ENCODE measurements around the gene QTRT2.

QTRT2 gene

GRCh38 chr3:114056130-114057010, at the start of gene QTRT2, which contains the start of gene CCDC191:
QTRT2 (plus strand) TSS chr3:114056737; CDS start chr3:114065258, 8,521 bp downstream.
CCDC191 (minus strand) TSS chr3:114056526; CDS start chr3:114056466, 60 bp downstream.
- Mint-ChIP-seq H3K27me3 (no peaks in the 10 kb centered on the region), H3K9me3 (no peaks in the 10 kb centered on the region), H3K4me1 (peaks cover 44% of the 10 kb centered on the region), H3K27ac (peak within 1 kb of the TSS; percentile 91 to 95), H3K4me3 (peak within 1 kb of the TSS; percentile 88 to 96)
- DNase-seq (peak; percentile 96 to 99), ATAC-seq (peak; percentile 98)

GRCh38 chr3:114011059-114011797, 45.3 kb upstream of the QTRT2 start:
- H3K9me3 Mint-ChIP-seq = no peaks in the 10 kb centered on the region

GRCh38 chr3:114014211-114014610, 42.3 kb upstream of the QTRT2 start:
- no peak for DNase-seq
- Mint-ChIP-seq H3K4me3 (no peak overlapping the region), H3K4me1 (no peaks in the 10 kb centered on the region), H3K27ac (no peak overlapping the region), H3K27me3 (no peaks in the 10 kb centered on the region), H3K9me3 (no peaks in the 10 kb centered on the region)
- no peak for ATAC-seq

More at GRCh38 chr3:114011059-114011797, 45.3 kb upstream of the QTRT2 start:
- ATAC-seq (no peak), DNase-seq (no peak)
- no peaks in the 10 kb centered on the region for H3K4me1 Mint-ChIP-seq
- H3K27me3 Mint-ChIP-seq = no peaks in the 10 kb centered on the region
- H3K27ac Mint-ChIP-seq = no peak overlapping the region
- H3K4me3 Mint-ChIP-seq = no peak overlapping the region

- Mint-ChIP-seq H3K4me3 (no peak overlapping the region), H3K27me3 (no peaks in the 10 kb centered on the region), H3K27ac (no peak overlapping the region), H3K9me3 (no peaks in the 10 kb centered on the region), H3K4me1 (peaks cover 5% of the 10 kb centered on the region)
- no peak for ATAC-seq
- DNase-seq = no peak
Observed at GRCh38 chr3:114019486-114019885, 37.1 kb upstream of the QTRT2 start.

- Mint-ChIP-seq H3K4me3 (peak overlapping the region in 1 of 2 donors; percentile 20), H3K4me1 (peaks cover 5% of the 10 kb centered on the region), H3K9me3 (no peaks in the 10 kb centered on the region), H3K27me3 (no peaks in the 10 kb centered on the region), H3K27ac (no peak overlapping the region)
- peak; percentile 61 for ATAC-seq
- no peak for DNase-seq
Observed at GRCh38 chr3:114020907-114021306, 35.6 kb upstream of the QTRT2 start.

GRCh38 chr3:114022145-114022802, 34.3 kb upstream of the QTRT2 start:
- no peak for ATAC-seq
- Mint-ChIP-seq H3K9me3 (no peaks in the 10 kb centered on the region), H3K4me1 (peaks cover 5% of the 10 kb centered on the region), H3K4me3 (no peak overlapping the region), H3K27ac (no peak overlapping the region), H3K27me3 (no peaks in the 10 kb centered on the region)
- DNase-seq = no peak

- peaks cover 2% of the 10 kb centered on the region for H3K4me1 Mint-ChIP-seq
- no peak overlapping the region for H3K27ac Mint-ChIP-seq
- ATAC-seq (no peak), DNase-seq (no peak)
- H3K27me3 Mint-ChIP-seq = no peaks in the 10 kb centered on the region
- H3K4me3 Mint-ChIP-seq = no peak overlapping the region
- no peaks in the 10 kb centered on the region for H3K9me3 Mint-ChIP-seq
Observed at GRCh38 chr3:114025451-114025850, 31.1 kb upstream of the QTRT2 start.

- ATAC-seq (no peak), DNase-seq (no peak)
- no peaks in the 10 kb centered on the region for H3K27me3 Mint-ChIP-seq
- H3K4me3 Mint-ChIP-seq = no peak overlapping the region
- H3K4me1 Mint-ChIP-seq = no peaks in the 10 kb centered on the region
- no peak overlapping the region for H3K27ac Mint-ChIP-seq
- no peaks in the 10 kb centered on the region for H3K9me3 Mint-ChIP-seq
Observed at GRCh38 chr3:114026331-114026730, 30.2 kb upstream of the QTRT2 start.

- H3K27me3 Mint-ChIP-seq = no peaks in the 10 kb centered on the region
- no peak for DNase-seq
- no peaks in the 10 kb centered on the region for H3K9me3 Mint-ChIP-seq
- no peak overlapping the region for H3K4me3 Mint-ChIP-seq
- no peak for ATAC-seq
- H3K27ac Mint-ChIP-seq = no peak overlapping the region
- H3K4me1 Mint-ChIP-seq = no peaks in the 10 kb centered on the region
Observed at GRCh38 chr3:114033721-114034120, 22.8 kb upstream of the QTRT2 start.

- H3K9me3 Mint-ChIP-seq = no peaks in the 10 kb centered on the region
- H3K4me3 Mint-ChIP-seq = no peak overlapping the region
- H3K27ac Mint-ChIP-seq = no peak overlapping the region
- no peaks in the 10 kb centered on the region for H3K27me3 Mint-ChIP-seq
- DNase-seq = no peak
- H3K4me1 Mint-ChIP-seq = no peaks in the 10 kb centered on the region
- ATAC-seq = no peak
Observed at GRCh38 chr3:114034211-114034610, 22.3 kb upstream of the QTRT2 start.

- Mint-ChIP-seq H3K27me3 (no peaks in the 10 kb centered on the region), H3K27ac (no peak overlapping the region), H3K4me3 (no peak overlapping the region), H3K9me3 (no peaks in the 10 kb centered on the region), H3K4me1 (no peaks in the 10 kb centered on the region)
- no peak for ATAC-seq
- no peak for DNase-seq
Observed at GRCh38 chr3:114034787-114035545, 21.6 kb upstream of the QTRT2 start.

- Mint-ChIP-seq H3K27ac (no peak overlapping the region), H3K4me3 (no peak overlapping the region), H3K27me3 (no peaks in the 10 kb centered on the region), H3K4me1 (no peaks in the 10 kb centered on the region), H3K9me3 (no peaks in the 10 kb centered on the region)
- DNase-seq (no peak), ATAC-seq (no peak)
Observed at GRCh38 chr3:114035896-114036295, 20.6 kb upstream of the QTRT2 start.

- Mint-ChIP-seq H3K9me3 (no peaks in the 10 kb centered on the region), H3K27ac (no peak overlapping the region), H3K4me1 (no peaks in the 10 kb centered on the region), H3K27me3 (peaks cover 7% of the 10 kb centered on the region), H3K4me3 (no peak overlapping the region)
- DNase-seq (no peak), ATAC-seq (no peak)
Observed at GRCh38 chr3:114043205-114043604, 13.3 kb upstream of the QTRT2 start.

- no peak for DNase-seq
Observed at GRCh38 chr3:114052216-114052615, 4.3 kb upstream of the QTRT2 start.

GRCh38 chr3:114057011-114057347, 442 bp downstream of the QTRT2 start:
- ATAC-seq (peak; percentile 19), DNase-seq (no peak)
- H3K4me3 Mint-ChIP-seq = peak overlapping the region; percentile 88 to 96
- H3K9me3 Mint-ChIP-seq = no peaks in the 10 kb centered on the region
- peak overlapping the region; percentile 91 to 95 for H3K27ac Mint-ChIP-seq
- no peaks in the 10 kb centered on the region for H3K27me3 Mint-ChIP-seq
- peaks cover 50% of the 10 kb centered on the region for H3K4me1 Mint-ChIP-seq

More at GRCh38 chr3:114052216-114052615, 4.3 kb upstream of the QTRT2 start:
- no peaks in the 10 kb centered on the region for H3K9me3 Mint-ChIP-seq
- H3K27me3 Mint-ChIP-seq = no peaks in the 10 kb centered on the region
- no peak overlapping the region for H3K27ac Mint-ChIP-seq
- peaks cover 9% of the 10 kb centered on the region for H3K4me1 Mint-ChIP-seq
- ATAC-seq = no peak
- no peak overlapping the region for H3K4me3 Mint-ChIP-seq

Measured in stimulated activated naive CD8-positive, alpha-beta T cell treated with anti-CD3 and anti-CD28 coated beads, Interleukin-15, amount 100 ng/mL, for 72 hours (primary cell).